Jurkat, Clone E6-1 (cell line): ENCODE measurements around the gene ARSB.
"Not testable (repeated sequence)": the region's sequence is repeated elsewhere in the genome, so short reads cannot be mapped to it uniquely, and the experiment has no call there.

Experiments
- DNase-seq: peaks from one replicate; pipeline ENCODE4 v3.0.0-alpha.2; 2011; ENCODE audit warnings: low read depth, low spot score
- H3K4me3 ChIP-seq: 2 replicates; pipeline ENCODE4 v1.5.1; 2011; ENCODE audit warnings: mild to moderate bottlenecking, low read length, control low read depth, moderate library complexity

The ARSB gene

GRCh38 chr5:78747055-78747454, 238.1 kb downstream of the ARSB start:
- H3K4me3 ChIP-seq = no peak overlapping the region
- no peak for DNase-seq

DNA sequence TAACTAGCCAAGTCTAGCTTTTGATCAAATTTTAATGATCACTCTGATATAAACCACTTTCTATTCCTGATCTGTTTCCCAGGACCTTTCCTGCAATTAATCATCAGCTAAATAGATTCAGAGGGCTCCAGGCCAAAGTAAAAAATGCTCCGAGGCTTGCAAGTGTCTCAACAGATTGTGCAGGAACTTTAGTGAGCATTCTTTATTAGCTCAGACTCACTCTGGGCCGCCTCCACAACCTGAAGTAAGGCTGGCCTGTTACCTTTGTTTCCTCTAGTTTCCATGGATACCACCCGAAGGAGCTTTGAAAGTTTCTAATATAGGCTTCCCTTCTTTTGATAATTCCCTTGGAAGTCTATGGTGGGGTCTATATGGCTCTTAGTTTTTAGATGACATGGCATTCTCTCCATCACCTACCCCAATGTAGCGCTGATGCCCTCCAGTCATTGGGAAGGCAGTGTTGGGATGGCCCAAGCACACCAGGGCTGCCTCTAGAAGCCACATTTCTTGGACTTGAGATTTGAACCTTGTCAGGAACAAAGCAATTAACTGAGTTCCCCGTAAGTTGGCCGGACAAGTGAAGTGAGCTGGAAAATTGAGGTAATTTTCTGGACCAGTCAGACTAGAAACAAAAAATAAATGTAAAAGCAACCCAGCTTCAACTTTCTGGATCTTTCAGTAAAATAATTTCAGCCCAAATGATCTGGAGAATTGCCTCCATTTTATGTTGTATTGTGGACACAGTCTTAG, 238.9 kb downstream of the ARSB start:
- H3K4me3 ChIP-seq = no peak overlapping the region
- DNase-seq = no peak

- DNase-seq = no peak
- no peak overlapping the region for H3K4me3 ChIP-seq
These were observed 240.1 kb downstream of the ARSB start for GRCh38 chr5:78744951-78745534.

DNA sequence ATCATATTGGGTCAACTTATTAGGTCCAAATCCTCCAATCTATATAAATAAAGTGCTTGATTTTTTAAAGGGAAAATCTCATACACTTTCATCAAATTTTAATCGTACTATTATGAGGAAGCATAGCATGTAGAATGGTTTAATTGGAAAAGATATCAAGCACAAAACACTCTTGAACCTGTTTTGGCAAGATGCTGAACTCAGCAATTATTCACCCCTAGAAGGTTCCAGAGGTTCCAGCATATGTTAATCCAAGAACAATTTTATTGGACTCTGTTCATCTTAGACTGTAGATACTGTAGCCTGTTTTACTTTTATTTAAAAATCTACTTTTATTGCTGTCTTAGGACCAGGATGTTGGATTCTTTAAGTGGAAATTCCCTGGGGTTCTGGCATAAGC, 244.1 kb downstream of the ARSB start:
- no peak for DNase-seq
- H3K4me3 ChIP-seq = no peak overlapping the region

DNA sequence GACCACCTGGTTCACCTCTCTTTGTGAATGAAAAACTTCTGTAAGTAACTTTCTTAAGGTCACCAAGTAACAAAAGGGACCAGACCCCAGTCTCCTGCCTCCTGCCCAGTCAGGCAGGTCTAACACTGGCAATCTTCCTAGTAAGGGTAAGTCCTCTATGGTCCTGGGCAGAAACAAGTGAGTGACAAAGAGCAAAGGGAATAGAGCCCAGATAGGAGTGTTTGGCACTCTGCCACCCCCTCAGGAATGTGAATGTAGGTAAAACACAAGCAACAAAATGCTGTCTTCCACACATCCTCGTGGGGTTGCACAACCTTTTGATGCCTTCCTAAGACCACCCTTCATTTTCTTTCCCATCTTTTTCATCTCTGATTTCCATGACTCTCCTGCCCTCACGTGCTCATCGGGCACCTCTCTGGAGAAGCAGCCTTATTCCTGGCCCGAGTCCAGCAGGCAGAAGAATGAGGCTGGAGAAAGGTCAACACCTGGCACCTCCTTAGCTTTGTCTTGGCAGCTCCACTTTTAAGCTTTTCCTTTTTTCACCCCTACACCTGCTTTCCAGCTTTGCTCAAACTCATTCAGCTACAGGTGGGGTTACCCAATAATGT, 246.3 kb downstream of the ARSB start:
- DNase-seq = no peak
- H3K4me3 ChIP-seq = no peak overlapping the region

- H3K4me3 ChIP-seq = no peak overlapping the region
- no peak for DNase-seq
These were observed 247.0 kb downstream of the ARSB start for GRCh38 chr5:78738104-78738503.

- no peak for DNase-seq
- H3K4me3 ChIP-seq = no peak overlapping the region
These were observed 249.2 kb downstream of the ARSB start for GRCh38 chr5:78735834-78736463.

DNA sequence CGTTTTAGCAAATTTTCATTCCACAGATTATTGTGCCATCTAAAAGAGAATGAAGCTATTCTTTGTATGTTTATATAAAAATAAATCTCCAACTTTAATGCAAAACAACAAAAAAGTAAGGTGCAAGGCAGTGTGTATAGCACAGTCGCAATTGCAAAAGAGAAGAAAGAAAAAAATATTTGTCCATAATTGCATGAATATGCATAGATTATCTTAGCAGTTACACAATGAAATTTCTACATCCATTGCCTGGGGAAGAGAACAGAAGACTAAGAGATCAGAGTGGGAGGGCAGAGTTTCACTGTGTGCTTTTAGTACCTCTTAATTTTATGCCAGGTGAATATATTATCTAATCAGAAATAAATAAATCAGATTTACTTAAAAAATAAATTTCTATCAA, 250.2 kb downstream of the ARSB start:
- DNase-seq = no peak

GRCh38 chr5:78734094-78734845, 250.8 kb downstream of the ARSB start:
- H3K4me3 ChIP-seq = no peak overlapping the region
- no peak for DNase-seq

More for the DNA sequence above, 250.2 kb downstream of the ARSB start:
- H3K4me3 ChIP-seq = no peak overlapping the region

- not testable (repeated sequence) for DNase-seq, H3K4me3 ChIP-seq
These were observed 252.4 kb downstream of the ARSB start for GRCh38 chr5:78732721-78733120.

DNA sequence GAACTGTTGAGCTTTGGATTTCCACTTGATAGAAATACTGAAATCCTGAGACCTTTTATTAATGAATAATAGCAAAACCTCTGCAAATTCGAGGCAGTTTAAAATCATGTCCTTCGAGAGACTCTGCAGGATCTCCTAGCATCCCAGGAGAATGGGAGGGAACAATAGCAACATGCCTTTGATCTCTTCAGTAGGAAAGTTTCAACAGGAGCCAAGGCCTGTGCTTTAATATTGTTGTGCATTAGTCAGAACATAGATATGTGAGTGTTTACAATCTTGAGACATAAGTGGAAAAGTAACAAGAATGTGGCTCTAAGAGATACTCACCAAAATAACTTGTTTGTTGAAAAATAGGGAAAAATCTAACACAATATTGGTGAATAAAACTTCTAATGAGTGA, 253.2 kb downstream of the ARSB start:
- no peak overlapping the region for H3K4me3 ChIP-seq
- no peak for DNase-seq

DNA sequence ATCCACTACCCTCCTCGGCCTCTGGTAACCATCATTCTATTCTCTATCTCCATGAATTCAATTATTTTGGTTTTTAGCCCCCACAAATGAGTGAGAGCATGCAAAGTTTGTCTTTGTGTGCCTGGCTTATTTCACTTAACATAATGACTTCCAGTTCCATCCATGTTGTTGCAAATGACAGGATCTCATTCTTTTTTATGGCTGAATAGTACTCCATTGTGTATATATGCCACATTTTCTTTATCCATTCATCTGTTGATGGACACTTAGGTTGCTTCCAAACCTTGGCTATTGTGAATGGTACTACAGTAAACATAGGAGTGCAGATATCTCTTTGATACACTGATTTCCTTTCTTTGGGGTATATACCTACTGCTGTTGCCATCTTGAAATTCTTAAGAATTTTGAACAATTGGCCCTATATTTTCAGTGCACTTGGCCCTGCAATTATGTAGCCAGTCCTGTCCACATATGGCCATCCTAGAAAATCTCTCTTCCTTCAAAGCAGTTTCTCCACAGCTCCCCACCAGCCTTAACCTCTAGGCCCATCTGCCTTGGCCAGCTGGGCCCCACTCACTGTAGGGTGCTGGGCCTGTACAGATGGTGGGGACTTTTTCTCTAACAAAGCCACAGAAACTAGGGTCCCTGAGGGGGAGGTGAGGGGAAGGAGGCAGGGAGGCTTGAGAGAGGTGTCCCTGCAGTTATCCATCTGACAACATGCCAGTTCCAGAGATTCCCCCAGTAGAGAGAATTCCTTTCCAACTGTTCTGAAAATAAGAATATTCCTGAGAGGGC, 254.6 kb downstream of the ARSB start:
- no peak for DNase-seq
- no peak overlapping the region for H3K4me3 ChIP-seq

- no peak overlapping the region for H3K4me3 ChIP-seq
- no peak for DNase-seq
These were observed 257.0 kb downstream of the ARSB start for GRCh38 chr5:78727786-78728761.
